ENCODE measurements around the gene DLX5. TPM values are rescaled to one million over a fixed set of nuclear protein-coding genes. Genes with fewer than 3 reads are reported as not detected.

The DLX5 gene
- total and polyA plus RNA-seq, 2 experiments from 2014 or later, result not detected

- H3K4me2 ChIP-seq (ENCODE audit: unreplicated experiment), result no peak overlapping the region
- TF ChIP-seq EZH2phosphoT487 (IDR thresholded peaks at IDR 0.05; ENCODE audit: insufficient read depth, low read depth), result no peak
- TF ChIP-seq EZH2 (IDR thresholded peaks at IDR 0.05; ENCODE audit: insufficient read depth, poor library complexity, severe bottlenecking), result no peak
- no peak overlapping the region for H3K9ac ChIP-seq
- H3K9me3 ChIP-seq (ENCODE audit: low read depth), result no peaks in the 10 kb centered on the region
- no peak overlapping the region for H3K27ac ChIP-seq
- no peaks in the 10 kb centered on the region for H3F3A ChIP-seq (ENCODE audit: insufficient read depth)
- no peaks in the 10 kb centered on the region for H3K9me2 ChIP-seq (ENCODE audit: insufficient read depth)
- no peaks in the 10 kb centered on the region for H4K20me1 ChIP-seq (ENCODE audit: insufficient read depth)
- H3K79me2 ChIP-seq (ENCODE audit: insufficient read depth), result no peaks in the 10 kb centered on the region
- H3K4me1 ChIP-seq (ENCODE audit: insufficient read depth), result no peaks in the 10 kb centered on the region
- no peaks in the 10 kb centered on the region for H3K36me3 ChIP-seq (ENCODE audit: low read depth)
- in situ Hi-C loops (cut with MboI), result no loop called here
- H2AFZ ChIP-seq, result no peak overlapping the region
- H3K27me3 ChIP-seq (replicated peaks; ENCODE audit: insufficient read depth), result peaks cover 96% of the 10 kb centered on the region
- whole genome bisulfite sequencing, 2 experiments (ENCODE audit: low coverage in 1 of 2, low lambda C conversion rate in 2 of 2, missing lambda C conversion rate in 2 of 2), result 4% methylated on average over 26 to 31 of the region's 32 CpGs
- DNase-seq, result no peak
- no peak overlapping the region for H3K4me3 ChIP-seq
Measured at GRCh38 chr7:96996111-96996957, 28.3 kb downstream of the DLX5 start.

- no peaks in the 10 kb centered on the region for H3K9me3 ChIP-seq (ENCODE audit: low read depth)
- H3K9me2 ChIP-seq (ENCODE audit: insufficient read depth), result no peaks in the 10 kb centered on the region
- H3K9ac ChIP-seq, result no peak overlapping the region
- no peak overlapping the region for H3K4me2 ChIP-seq (ENCODE audit: unreplicated experiment)
- in situ Hi-C loops (cut with MboI), result no loop called here
- peaks cover 96% of the 10 kb centered on the region for H3K27me3 ChIP-seq (replicated peaks; ENCODE audit: insufficient read depth)
- DNase-seq, result no peak
- WGBS, 2 experiments (ENCODE audit: low coverage in 1 of 2, low lambda C conversion rate in 2 of 2, missing lambda C conversion rate in 2 of 2), result 0 to 1% methylated on average over 2 to 6 of the region's 6 CpGs
- TF ChIP-seq EZH2phosphoT487 (IDR thresholded peaks at IDR 0.05; ENCODE audit: insufficient read depth, low read depth) (no peak), EZH2 (IDR thresholded peaks at IDR 0.05; ENCODE audit: insufficient read depth, poor library complexity, severe bottlenecking) (no peak)
- no peak overlapping the region for H3K4me3 ChIP-seq
- no peak overlapping the region for H3K27ac ChIP-seq
- H4K20me1 ChIP-seq (ENCODE audit: insufficient read depth), result no peaks in the 10 kb centered on the region
- H3K4me1 ChIP-seq (ENCODE audit: insufficient read depth), result no peaks in the 10 kb centered on the region
- H3K36me3 ChIP-seq (ENCODE audit: low read depth), result no peaks in the 10 kb centered on the region
- H3K79me2 ChIP-seq (ENCODE audit: insufficient read depth), result no peaks in the 10 kb centered on the region
- no peak overlapping the region for H2AFZ ChIP-seq
- H3F3A ChIP-seq (ENCODE audit: insufficient read depth), result no peaks in the 10 kb centered on the region
Measured at GRCh38 chr7:96995406-96996110, 29.1 kb downstream of the DLX5 start.

GRCh38 chr7:96993980-96994379 lies 30.7 kb downstream of the DLX5 start:
- WGBS, 2 experiments (ENCODE audit: low coverage in 1 of 2, low lambda C conversion rate in 2 of 2, missing lambda C conversion rate in 2 of 2), result 0 to 13% methylated on average over 1 of the region's 1 CpG
- H3K27me3 ChIP-seq (replicated peaks; ENCODE audit: insufficient read depth), result peaks cover 94% of the 10 kb centered on the region
- in situ Hi-C loops (cut with MboI), result no loop called here

GRCh38 chr7:96993094-96993865 lies 31.4 kb downstream of the DLX5 start:
- Histone ChIP-seq H3K9ac (no peak overlapping the region), H3K4me2 (ENCODE audit: unreplicated experiment) (no peak overlapping the region), H4K20me1 (ENCODE audit: insufficient read depth) (no peaks in the 10 kb centered on the region), H3K36me3 (ENCODE audit: low read depth) (no peaks in the 10 kb centered on the region), H2AFZ (no peak overlapping the region), H3K27ac (no peak overlapping the region), H3F3A (ENCODE audit: insufficient read depth) (no peaks in the 10 kb centered on the region), H3K4me3 (no peak overlapping the region), H3K9me3 (ENCODE audit: low read depth) (no peaks in the 10 kb centered on the region), H3K79me2 (ENCODE audit: insufficient read depth) (no peaks in the 10 kb centered on the region), H3K27me3 (replicated peaks; ENCODE audit: insufficient read depth) (peaks cover 94% of the 10 kb centered on the region), H3K9me2 (ENCODE audit: insufficient read depth) (no peaks in the 10 kb centered on the region), H3K4me1 (ENCODE audit: insufficient read depth) (no peaks in the 10 kb centered on the region)
- WGBS, 2 experiments (ENCODE audit: low coverage in 1 of 2, low lambda C conversion rate in 2 of 2, missing lambda C conversion rate in 2 of 2), result 11 to 12% methylated on average over 27 of the region's 27 CpGs
- TF ChIP-seq EZH2phosphoT487 (IDR thresholded peaks at IDR 0.05; ENCODE audit: insufficient read depth, low read depth), result no peak
- TF ChIP-seq EZH2 (IDR thresholded peaks at IDR 0.05; ENCODE audit: insufficient read depth, poor library complexity, severe bottlenecking), result peak; percentile 65
- in situ Hi-C loops (cut with MboI), result no loop called here
- no peak for DNase-seq

More at GRCh38 chr7:96993980-96994379, 30.7 kb downstream of the DLX5 start:
- Histone ChIP-seq H3K9me3 (ENCODE audit: low read depth) (no peaks in the 10 kb centered on the region), H3K4me2 (ENCODE audit: unreplicated experiment) (no peak overlapping the region), H3K36me3 (ENCODE audit: low read depth) (no peaks in the 10 kb centered on the region), H3K4me1 (ENCODE audit: insufficient read depth) (no peaks in the 10 kb centered on the region), H2AFZ (no peak overlapping the region), H4K20me1 (ENCODE audit: insufficient read depth) (no peaks in the 10 kb centered on the region), H3F3A (ENCODE audit: insufficient read depth) (no peaks in the 10 kb centered on the region), H3K79me2 (ENCODE audit: insufficient read depth) (no peaks in the 10 kb centered on the region), H3K9me2 (ENCODE audit: insufficient read depth) (no peaks in the 10 kb centered on the region), H3K4me3 (no peak overlapping the region), H3K9ac (no peak overlapping the region), H3K27ac (no peak overlapping the region)
- TF ChIP-seq EZH2 (IDR thresholded peaks at IDR 0.05; ENCODE audit: insufficient read depth, poor library complexity, severe bottlenecking), result no peak
- TF ChIP-seq EZH2phosphoT487 (IDR thresholded peaks at IDR 0.05; ENCODE audit: insufficient read depth, low read depth), result no peak
- DNase-seq, result no peak
